Measurements from ENCODE around the gene COL4A3. TPM values are rescaled to one million over a fixed set of nuclear protein-coding genes. Genes with fewer than 3 reads are reported as not detected.

Gene COL4A3
- total and polyA plus RNA-seq, 9 of the 15 experiments (the other 6 are each of a cell fraction or from before 2014, with no cell fraction given): not detected

DNA sequence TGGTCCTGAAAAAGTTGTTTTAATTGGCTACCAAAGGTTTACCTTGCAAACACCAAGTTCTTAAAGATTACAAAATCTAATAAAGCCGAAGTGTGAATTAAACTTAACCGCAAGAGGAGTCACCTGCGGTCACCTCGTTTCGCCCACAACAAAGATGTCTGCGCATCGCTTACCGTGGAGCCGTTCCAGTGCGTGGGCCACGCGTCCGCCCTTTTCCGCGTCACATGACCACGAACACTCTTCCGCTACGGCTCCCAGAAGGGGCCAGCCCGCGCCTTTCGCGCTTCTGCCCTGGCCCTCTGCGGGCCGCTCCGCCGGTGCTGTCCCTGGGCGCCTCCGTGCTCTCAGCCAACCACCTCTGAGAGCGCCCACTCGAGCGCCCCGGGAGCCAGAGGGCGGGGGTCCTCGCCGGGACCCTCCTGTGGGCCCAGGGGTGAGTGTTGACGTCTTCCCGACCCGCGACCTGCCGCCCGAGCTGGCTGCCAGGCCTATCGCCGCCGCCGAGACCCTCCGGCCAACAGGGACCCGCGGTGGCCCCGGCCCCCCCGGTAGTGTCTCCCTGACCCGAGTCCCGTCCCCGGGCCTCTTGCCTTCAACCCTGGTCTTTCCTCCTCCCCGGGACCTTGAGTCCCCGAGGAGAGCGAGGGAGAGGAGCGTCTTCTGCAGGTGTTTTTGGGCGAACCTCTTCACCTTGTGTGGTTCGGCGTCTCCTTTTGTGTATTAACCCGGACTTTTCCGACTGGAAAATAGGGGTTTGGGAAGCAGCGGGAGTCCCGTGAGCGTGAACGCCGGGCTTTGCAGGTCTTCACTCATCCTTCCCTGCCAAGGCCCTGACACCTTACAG lies 160.8 kb downstream of the COL4A3 start, which contains the start of gene MFF:
MFF (plus strand) TSS at position 257 of the 844 bp plus-strand sequence. CDS start 5,415 bp downstream, outside the sequence.
- FAIRE-seq (peak; percentile 85), ATAC-seq (peak; percentile 94), DNase-seq (ENCODE audit: extremely low read depth in 1 of 4, low spot score in 3 of 4) (peak; percentile 81 to 94 (median 84))
- in situ Hi-C loops (cut with MboI): no loop called here
- Histone ChIP-seq H3K4me1 (replicated peaks in 1 of 2; ENCODE audit: control insufficient read depth in 2 of 2, insufficient read depth in 2 of 2, low read length in 2 of 2) (peaks cover 7 to 10% of the 10 kb centered on the region in 2 experiments; a peak in 3 of 5 replicates), H3K27ac (ENCODE audit: extremely low read depth, low read depth, low read length) (peak within 1 kb of the TSS; percentile 78), H3K9me3 (replicated peaks; ENCODE audit: control insufficient read depth, insufficient read depth, low read depth, low read length) (peaks cover 6% of the 10 kb centered on the region; the same call in 1 of the 2 replicates), H2AFZ (ENCODE audit: low read depth, low read length) (peak within 1 kb of the TSS; percentile 89), H3K79me2 (ENCODE audit: control insufficient read depth, insufficient read depth, low read length) (peaks cover 40% of the 10 kb centered on the region), H3K4me3 (peak within 1 kb of the TSS; percentile 76), H3K9me1 (ENCODE audit: control insufficient read depth, insufficient read depth, low read length) (no peaks in the 10 kb centered on the region), H3K36me3 (ENCODE audit: control insufficient read depth, insufficient read depth, low read length) (peaks cover 12% of the 10 kb centered on the region; the same call in 1 of the 3 replicates), H3K4me2 (ENCODE audit: insufficient read depth, low read length) (peak within 1 kb of the TSS; percentile 76), H3K9ac (ENCODE audit: insufficient read depth in 1 of 2, low read depth in 2 of 2, low read length in 2 of 2) (peak within 1 kb of the TSS; percentile 78 to 94), H3K27me3 (ENCODE audit: control insufficient read depth in 2 of 2, insufficient read depth in 2 of 2, low read length in 2 of 2) (no peaks in the 10 kb centered on the region), H4K20me1 (replicated peaks; ENCODE audit: control insufficient read depth, insufficient read depth, low read length) (no peaks in the 10 kb centered on the region)
- intact Hi-C loops (cut with micrococcal nuclease): loop anchor here (10.0 kb wide), 1 partner anchor 190 kb away; no protein-coding TSS in a partner anchor
- BruUV-seq (replicated peaks): no TSS peak
- POLR2A ChIA-PET: interaction anchor here (0.5 to 1.5 kb wide), 3 partner anchors 11 to 508 kb away, joined by 3 to 6 read pairs (median 4); no protein-coding TSS in a partner anchor
- WGBS (ENCODE audit: insufficient coverage, low coverage, missing lambda C conversion rate): under 1% methylated on average over 38 of the region's 67 CpGs
- CTCF ChIA-PET (ENCODE audit: low intra/inter-chr PET ratio): no interaction called here
- TF ChIP-seq POLR2G (IDR thresholded peaks at IDR 0.05; ENCODE audit: low read depth, low read length) (peak; percentile 95), CBFA2T2 (conservative IDR thresholded peaks at IDR 0.05) (peak; percentile 70), MTA1 (IDR thresholded peaks at IDR 0.05; ENCODE audit: borderline replicate concordance) (no peak), ETV1 (tag; conservative IDR thresholded peaks at IDR 0.05; ENCODE audit: low read depth) (peak; percentile 94), ZNF165 (CRISPR knock-in tag; IDR thresholded peaks at IDR 0.05; ENCODE audit: borderline replicate concordance) (no peak), ZNF121 (CRISPR knock-in tag; conservative IDR thresholded peaks at IDR 0.05) (no peak; the same call in 1 of the 2 replicates), NCOA6 (IDR thresholded peaks at IDR 0.05) (no peak), ZNF780A (CRISPR knock-in tag; IDR thresholded peaks at IDR 0.05) (no peak), POLR2AphosphoS5 (IDR thresholded peaks at IDR 0.05; ENCODE audit: control insufficient read depth, insufficient read depth, low read depth, low read length) (peak; percentile 25; the same call in 1 of the 2 replicates), BMI1 (IDR thresholded peaks at IDR 0.05; ENCODE audit: low read length) (no peak)
- TF ChIP-seq, protein P1, sequence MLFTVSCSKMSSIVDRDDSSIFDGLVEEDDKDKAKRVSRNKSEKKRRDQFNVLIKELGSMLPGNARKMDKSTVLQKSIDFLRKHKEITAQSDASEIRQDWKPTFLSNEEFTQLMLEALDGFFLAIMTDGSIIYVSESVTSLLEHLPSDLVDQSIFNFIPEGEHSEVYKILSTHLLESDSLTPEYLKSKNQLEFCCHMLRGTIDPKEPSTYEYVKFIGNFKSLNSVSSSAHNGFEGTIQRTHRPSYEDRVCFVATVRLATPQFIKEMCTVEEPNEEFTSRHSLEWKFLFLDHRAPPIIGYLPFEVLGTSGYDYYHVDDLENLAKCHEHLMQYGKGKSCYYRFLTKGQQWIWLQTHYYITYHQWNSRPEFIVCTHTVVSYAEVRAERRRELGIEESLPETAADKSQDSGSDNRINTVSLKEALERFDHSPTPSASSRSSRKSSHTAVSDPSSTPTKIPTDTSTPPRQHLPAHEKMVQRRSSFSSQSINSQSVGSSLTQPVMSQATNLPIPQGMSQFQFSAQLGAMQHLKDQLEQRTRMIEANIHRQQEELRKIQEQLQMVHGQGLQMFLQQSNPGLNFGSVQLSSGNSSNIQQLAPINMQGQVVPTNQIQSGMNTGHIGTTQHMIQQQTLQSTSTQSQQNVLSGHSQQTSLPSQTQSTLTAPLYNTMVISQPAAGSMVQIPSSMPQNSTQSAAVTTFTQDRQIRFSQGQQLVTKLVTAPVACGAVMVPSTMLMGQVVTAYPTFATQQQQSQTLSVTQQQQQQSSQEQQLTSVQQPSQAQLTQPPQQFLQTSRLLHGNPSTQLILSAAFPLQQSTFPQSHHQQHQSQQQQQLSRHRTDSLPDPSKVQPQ (CRISPR knock-in tag; IDR thresholded peaks at IDR 0.05; ENCODE audit: borderline replicate concordance): no peak
- TF ChIP-seq, protein P2, sequence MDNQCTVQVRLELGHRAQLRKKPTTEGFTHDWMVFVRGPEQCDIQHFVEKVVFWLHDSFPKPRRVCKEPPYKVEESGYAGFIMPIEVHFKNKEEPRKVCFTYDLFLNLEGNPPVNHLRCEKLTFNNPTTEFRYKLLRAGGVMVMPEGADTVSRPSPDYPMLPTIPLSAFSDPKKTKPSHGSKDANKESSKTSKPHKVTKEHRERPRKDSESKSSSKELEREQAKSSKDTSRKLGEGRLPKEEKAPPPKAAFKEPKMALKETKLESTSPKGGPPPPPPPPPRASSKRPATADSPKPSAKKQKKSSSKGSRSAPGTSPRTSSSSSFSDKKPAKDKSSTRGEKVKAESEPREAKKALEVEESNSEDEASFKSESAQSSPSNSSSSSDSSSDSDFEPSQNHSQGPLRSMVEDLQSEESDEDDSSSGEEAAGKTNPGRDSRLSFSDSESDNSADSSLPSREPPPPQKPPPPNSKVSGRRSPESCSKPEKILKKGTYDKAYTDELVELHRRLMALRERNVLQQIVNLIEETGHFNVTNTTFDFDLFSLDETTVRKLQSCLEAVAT (IDR thresholded peaks at IDR 0.05): peak in 1 of 2 experiments; percentile 83; a peak in 2 of 4 replicates
- TF ChIP-seq, protein P3, sequence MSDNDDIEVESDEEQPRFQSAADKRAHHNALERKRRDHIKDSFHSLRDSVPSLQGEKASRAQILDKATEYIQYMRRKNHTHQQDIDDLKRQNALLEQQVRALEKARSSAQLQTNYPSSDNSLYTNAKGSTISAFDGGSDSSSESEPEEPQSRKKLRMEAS (CRISPR knock-in tag; IDR thresholded peaks at IDR 0.05): peak; percentile 99

Data from K562 (cell line).